Measurements from ENCODE around the gene LAMC3. TPM values are rescaled to one million over a fixed set of nuclear protein-coding genes. Genes with fewer than 3 reads are reported as not detected.

The LAMC3 gene
- total RNA-seq, 1 donor from 2014 or later, result 0.05 TPM

DNA sequence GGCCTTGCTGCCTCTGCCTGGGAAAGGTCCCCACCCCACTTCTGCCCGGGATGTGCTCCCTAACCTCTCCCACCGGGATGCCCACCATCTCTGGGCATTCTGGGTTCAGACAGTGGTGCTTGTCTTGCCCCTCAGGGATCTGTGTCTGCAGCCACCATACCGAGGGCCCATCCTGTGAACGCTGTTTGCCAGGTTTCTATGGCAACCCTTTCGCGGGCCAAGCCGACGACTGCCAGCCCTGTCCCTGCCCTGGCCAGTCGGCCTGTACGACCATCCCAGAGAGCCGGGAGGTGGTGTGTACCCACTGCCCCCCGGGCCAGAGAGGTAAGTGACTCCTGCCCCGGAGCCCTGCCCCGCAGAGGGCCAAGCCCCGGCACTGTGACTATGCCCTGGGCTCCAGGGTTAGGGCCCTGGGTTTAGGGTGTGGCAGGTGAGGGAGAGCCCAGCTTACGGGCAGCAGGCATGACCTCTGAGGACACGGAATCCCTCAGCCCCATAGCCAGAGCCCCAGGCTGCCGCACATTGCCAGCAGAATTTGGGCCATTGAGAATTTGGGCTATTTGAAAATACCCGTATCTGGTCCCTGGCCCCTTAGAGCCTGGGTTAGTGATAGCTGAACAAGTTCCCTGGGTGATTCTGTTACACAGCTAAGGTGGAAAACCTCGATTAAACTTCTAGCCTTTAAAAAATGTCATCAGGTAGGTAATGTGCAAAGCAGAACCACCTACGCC, 52.1 kb downstream of the LAMC3 start:
- Mint-ChIP-seq H3K27ac (no peak overlapping the region), H3K27me3 (ENCODE audit: insufficient read depth) (no peaks in the 10 kb centered on the region), H3K9me3 (no peaks in the 10 kb centered on the region), H3K4me1 (ENCODE audit: low read depth) (no peaks in the 10 kb centered on the region), H3K4me3 (no peak overlapping the region), H3K36me3 (ENCODE audit: low read depth) (no peaks in the 10 kb centered on the region)
- DNase-seq (ENCODE audit: low spot score), result no peak
- intact Hi-C loops (cut with micrococcal nuclease), result no loop called here

- Mint-ChIP-seq H3K36me3 (ENCODE audit: low read depth) (no peaks in the 10 kb centered on the region), H3K9me3 (no peaks in the 10 kb centered on the region), H3K4me1 (ENCODE audit: low read depth) (no peaks in the 10 kb centered on the region), H3K4me3 (no peak overlapping the region), H3K27me3 (ENCODE audit: insufficient read depth) (no peaks in the 10 kb centered on the region), H3K27ac (no peak overlapping the region)
- intact Hi-C loops (cut with micrococcal nuclease), result no loop called here
- no peak for DNase-seq (ENCODE audit: low spot score)
Measured at GRCh38 chr9:131062969-131063368, 54.0 kb downstream of the LAMC3 start.

GRCh38 chr9:131065599-131065998, 56.6 kb downstream of the LAMC3 start:
- no peak overlapping the region for H3K4me3 Mint-ChIP-seq
- no peaks in the 10 kb centered on the region for H3K36me3 Mint-ChIP-seq (ENCODE audit: low read depth)
- no peaks in the 10 kb centered on the region for H3K4me1 Mint-ChIP-seq (ENCODE audit: low read depth)
- H3K27me3 Mint-ChIP-seq (ENCODE audit: insufficient read depth), result no peaks in the 10 kb centered on the region
- H3K27ac Mint-ChIP-seq, result no peak overlapping the region
- DNase-seq (ENCODE audit: low spot score), result no peak
- intact Hi-C loops (cut with micrococcal nuclease), result no loop called here
- H3K9me3 Mint-ChIP-seq, result no peaks in the 10 kb centered on the region

GRCh38 chr9:131067625-131068024, 58.7 kb downstream of the LAMC3 start:
- no peaks in the 10 kb centered on the region for H3K4me1 Mint-ChIP-seq (ENCODE audit: low read depth)
- H3K9me3 Mint-ChIP-seq, result no peaks in the 10 kb centered on the region
- H3K27me3 Mint-ChIP-seq (ENCODE audit: insufficient read depth), result no peaks in the 10 kb centered on the region

GRCh38 chr9:131068076-131068816, 59.3 kb downstream of the LAMC3 start:
- H3K27ac Mint-ChIP-seq, result no peak overlapping the region

More at GRCh38 chr9:131067625-131068024, 58.7 kb downstream of the LAMC3 start:
- Mint-ChIP-seq H3K27ac (no peak overlapping the region), H3K36me3 (ENCODE audit: low read depth) (no peaks in the 10 kb centered on the region), H3K4me3 (no peak overlapping the region)
- DNase-seq (ENCODE audit: low spot score), result no peak
- intact Hi-C loops (cut with micrococcal nuclease), result no loop called here

DNA sequence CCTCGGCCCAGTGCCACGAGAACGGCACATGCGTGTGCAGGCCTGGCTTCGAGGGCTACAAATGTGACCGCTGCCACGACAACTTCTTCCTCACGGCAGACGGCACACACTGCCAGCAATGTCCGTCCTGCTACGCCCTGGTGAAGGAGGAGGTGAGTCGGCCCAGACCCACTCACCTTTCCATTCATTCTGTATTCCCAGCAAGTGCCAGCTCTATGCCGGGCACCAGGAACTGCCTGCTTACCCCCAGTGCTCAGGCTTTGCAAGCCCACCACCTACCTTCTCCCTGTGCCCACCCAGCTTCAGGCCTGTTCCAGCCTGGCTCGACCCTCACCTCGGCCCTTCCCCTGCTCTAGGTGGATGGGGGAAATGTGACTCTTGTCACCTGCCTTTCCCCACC, 60.7 kb downstream of the LAMC3 start:
- intact Hi-C loops (cut with micrococcal nuclease), result no loop called here
- Mint-ChIP-seq H3K9me3 (no peaks in the 10 kb centered on the region), H3K4me1 (ENCODE audit: low read depth) (no peaks in the 10 kb centered on the region), H3K27ac (no peak overlapping the region), H3K4me3 (no peak overlapping the region), H3K27me3 (ENCODE audit: insufficient read depth) (no peaks in the 10 kb centered on the region), H3K36me3 (ENCODE audit: low read depth) (no peaks in the 10 kb centered on the region)
- DNase-seq (ENCODE audit: low spot score), result no peak

More at GRCh38 chr9:131068076-131068816, 59.3 kb downstream of the LAMC3 start:
- Mint-ChIP-seq H3K4me3 (no peak overlapping the region), H3K4me1 (ENCODE audit: low read depth) (no peaks in the 10 kb centered on the region), H3K36me3 (ENCODE audit: low read depth) (no peaks in the 10 kb centered on the region), H3K9me3 (no peaks in the 10 kb centered on the region), H3K27me3 (ENCODE audit: insufficient read depth) (no peaks in the 10 kb centered on the region)
- intact Hi-C loops (cut with micrococcal nuclease), result no loop called here
- DNase-seq (ENCODE audit: low spot score), result no peak

DNA sequence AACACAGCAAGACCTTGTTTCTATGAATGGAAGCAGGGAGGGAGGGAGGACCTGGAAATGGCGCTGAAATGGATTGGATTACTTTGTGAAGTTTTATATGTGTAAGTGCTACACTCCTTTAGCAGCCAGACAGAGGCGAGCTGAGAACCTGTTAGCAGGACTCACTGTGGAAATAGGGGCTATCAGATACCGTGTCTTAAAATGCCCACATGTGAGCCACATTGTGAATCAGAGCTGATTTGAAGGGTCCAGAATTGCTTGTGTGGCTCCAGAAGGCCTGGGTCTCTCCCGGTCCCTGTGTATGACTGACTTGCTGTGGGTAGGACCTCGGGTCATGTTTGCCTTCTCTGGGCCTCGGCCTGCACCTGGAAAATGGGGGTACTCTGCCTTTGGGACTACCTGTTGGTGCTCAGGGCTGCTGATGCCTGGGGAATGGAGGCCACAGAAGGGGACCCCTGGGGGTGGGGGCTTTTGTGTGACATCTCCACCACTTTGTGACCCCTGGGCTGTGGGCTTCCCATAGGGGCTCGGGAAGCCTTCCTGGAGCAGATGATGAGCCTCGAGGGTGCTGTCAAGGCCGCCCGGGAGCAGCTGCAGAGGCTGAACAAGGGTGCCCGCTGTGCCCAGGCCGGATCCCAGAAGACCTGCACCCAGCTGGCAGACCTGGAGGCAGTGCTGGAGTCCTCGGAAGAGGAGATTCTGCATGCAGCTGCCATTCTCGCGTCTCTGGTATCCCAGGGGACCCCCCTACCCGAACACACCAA, 63.3 kb downstream of the LAMC3 start:
- no peak for DNase-seq (ENCODE audit: low spot score)
- Mint-ChIP-seq H3K4me3 (no peak overlapping the region), H3K27me3 (ENCODE audit: insufficient read depth) (no peaks in the 10 kb centered on the region), H3K4me1 (ENCODE audit: low read depth) (no peaks in the 10 kb centered on the region), H3K36me3 (ENCODE audit: low read depth) (no peaks in the 10 kb centered on the region), H3K9me3 (no peaks in the 10 kb centered on the region), H3K27ac (no peak overlapping the region)
- intact Hi-C loops (cut with micrococcal nuclease), result no loop called here

GRCh38 chr9:131072871-131073237, 63.9 kb downstream of the LAMC3 start:
- intact Hi-C loops (cut with micrococcal nuclease), result no loop called here
- Mint-ChIP-seq H3K4me3 (no peak overlapping the region), H3K27me3 (ENCODE audit: insufficient read depth) (no peaks in the 10 kb centered on the region), H3K4me1 (ENCODE audit: low read depth) (no peaks in the 10 kb centered on the region), H3K27ac (no peak overlapping the region), H3K9me3 (no peaks in the 10 kb centered on the region), H3K36me3 (ENCODE audit: low read depth) (no peaks in the 10 kb centered on the region)
- no peak for DNase-seq (ENCODE audit: low spot score)

DNA sequence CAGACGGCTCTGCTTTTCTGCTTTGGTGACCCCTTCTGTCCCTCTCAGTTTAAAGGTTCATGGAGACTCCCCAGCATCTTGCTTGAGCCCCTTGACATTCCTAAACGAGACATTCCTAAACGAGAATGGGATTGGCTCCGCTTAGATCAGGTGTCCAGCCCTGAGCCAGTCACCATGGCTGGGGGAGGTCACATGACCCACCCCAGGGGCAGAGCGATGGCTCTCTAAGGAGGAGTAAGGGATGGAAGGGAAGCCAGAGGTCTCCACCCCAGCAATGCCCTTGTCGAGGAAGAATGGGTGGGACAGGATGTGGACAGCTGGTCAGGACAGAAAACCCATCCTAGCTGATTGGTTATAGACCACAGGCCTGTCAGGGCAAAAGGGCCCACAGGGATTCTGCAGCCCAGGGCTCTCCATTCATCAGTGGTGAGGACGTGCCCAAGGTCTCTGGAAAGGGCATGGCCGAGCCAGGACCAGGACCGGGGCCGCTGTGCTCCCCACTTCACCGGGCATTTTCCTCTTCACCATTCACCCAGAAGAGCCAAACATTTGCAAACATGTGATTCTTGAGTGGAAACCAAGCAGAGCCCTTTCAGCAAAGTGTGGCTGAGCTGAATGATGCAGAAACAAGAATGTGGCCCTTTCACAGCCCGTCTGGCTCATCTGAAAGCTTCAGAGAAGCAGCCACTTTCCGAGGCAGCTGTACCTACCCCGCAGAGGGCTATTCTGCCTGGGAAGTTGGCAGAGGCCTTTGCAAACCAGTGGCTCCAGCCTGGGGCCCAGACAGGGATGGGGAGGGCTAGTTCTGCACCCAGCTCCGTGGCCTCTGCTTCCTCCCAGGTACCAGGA, 67.6 kb downstream of the LAMC3 start:
- no peak for DNase-seq (ENCODE audit: low spot score)
- Mint-ChIP-seq H3K27me3 (ENCODE audit: insufficient read depth) (no peaks in the 10 kb centered on the region), H3K27ac (no peak overlapping the region), H3K4me3 (no peak overlapping the region), H3K9me3 (no peaks in the 10 kb centered on the region), H3K4me1 (ENCODE audit: low read depth) (no peaks in the 10 kb centered on the region), H3K36me3 (ENCODE audit: low read depth) (no peaks in the 10 kb centered on the region)
- intact Hi-C loops (cut with micrococcal nuclease), result no loop called here

DNA sequence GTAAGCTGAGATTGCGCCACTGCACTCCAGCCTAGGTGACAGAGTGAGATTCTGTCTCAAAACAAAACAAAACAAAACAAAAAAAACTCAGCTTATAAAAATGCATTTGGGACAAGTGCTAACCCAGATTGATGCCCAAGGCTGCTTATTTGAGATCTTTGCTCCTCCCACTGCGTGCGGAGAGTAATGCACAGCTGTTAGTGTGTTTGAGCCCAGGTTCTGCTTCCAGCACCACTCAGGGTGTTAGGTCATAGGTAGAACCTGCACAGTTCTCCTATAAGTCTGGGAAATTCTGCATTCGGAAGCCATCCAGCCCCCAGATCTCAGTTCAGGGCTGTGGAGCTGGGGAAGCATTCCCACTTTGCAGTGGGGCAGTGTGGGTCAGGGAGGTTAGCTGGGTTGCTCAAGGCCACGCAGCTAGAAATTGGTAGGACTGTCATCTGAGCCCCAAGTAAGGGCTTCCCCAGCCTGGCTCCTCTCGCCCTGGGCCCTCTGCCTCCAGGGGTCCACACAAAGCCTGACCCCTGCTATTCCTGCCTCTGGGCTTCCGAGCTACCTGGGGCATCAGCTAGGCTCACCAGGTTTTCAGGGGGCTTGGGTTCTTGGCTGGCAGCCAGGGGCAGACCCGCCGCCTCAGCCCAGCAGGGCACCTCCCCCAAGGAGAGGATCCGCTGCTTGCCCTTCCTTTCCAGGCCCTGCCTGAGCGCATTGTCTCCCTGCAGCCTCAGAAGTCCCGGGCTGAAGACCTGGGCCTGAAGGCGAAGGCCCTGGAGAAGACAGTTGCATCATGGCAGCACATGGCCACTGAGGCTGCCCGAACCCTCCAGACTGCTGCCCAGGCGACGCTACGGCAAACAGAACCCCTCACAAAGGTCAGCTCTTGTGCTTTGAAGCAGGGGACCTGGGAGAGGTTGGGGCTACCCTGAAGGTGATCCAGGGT, 69.7 kb downstream of the LAMC3 start:
- Mint-ChIP-seq H3K4me3 (no peak overlapping the region), H3K27me3 (ENCODE audit: insufficient read depth) (peaks cover 1% of the 10 kb centered on the region), H3K9me3 (no peaks in the 10 kb centered on the region), H3K27ac (no peak overlapping the region), H3K36me3 (ENCODE audit: low read depth) (no peaks in the 10 kb centered on the region), H3K4me1 (ENCODE audit: low read depth) (no peaks in the 10 kb centered on the region)
- DNase-seq (ENCODE audit: low spot score), result no peak
- intact Hi-C loops (cut with micrococcal nuclease), result no loop called here

- H3K27me3 Mint-ChIP-seq (ENCODE audit: insufficient read depth), result peaks cover 1% of the 10 kb centered on the region
- H3K36me3 Mint-ChIP-seq (ENCODE audit: low read depth), result no peaks in the 10 kb centered on the region
- no peaks in the 10 kb centered on the region for H3K4me1 Mint-ChIP-seq (ENCODE audit: low read depth)
- H3K27ac Mint-ChIP-seq, result no peak overlapping the region
- intact Hi-C loops (cut with micrococcal nuclease), result no loop called here
- H3K4me3 Mint-ChIP-seq, result no peak overlapping the region
- DNase-seq (ENCODE audit: low spot score), result no peak
- H3K9me3 Mint-ChIP-seq, result no peaks in the 10 kb centered on the region
Measured at GRCh38 chr9:131080589-131080988, 71.6 kb downstream of the LAMC3 start.

- H3K9me3 Mint-ChIP-seq, result no peaks in the 10 kb centered on the region
- peaks cover 1% of the 10 kb centered on the region for H3K27me3 Mint-ChIP-seq (ENCODE audit: insufficient read depth)
- DNase-seq (ENCODE audit: low spot score), result no peak
- no peak overlapping the region for H3K27ac Mint-ChIP-seq
- no peak overlapping the region for H3K4me3 Mint-ChIP-seq
- no peaks in the 10 kb centered on the region for H3K4me1 Mint-ChIP-seq (ENCODE audit: low read depth)
- no peaks in the 10 kb centered on the region for H3K36me3 Mint-ChIP-seq (ENCODE audit: low read depth)
- intact Hi-C loops (cut with micrococcal nuclease), result no loop called here
Measured at GRCh38 chr9:131081868-131082267, 72.9 kb downstream of the LAMC3 start.

Measured in activated T-helper 1 cell treated with anti-CD3 and anti-CD28 coated beads, Interleukin-12 subunit alpha, Interleukin-12 subunit beta, Interleukin-2, Interleukin-4 antibody, amounts not matched to agents 30 ng/mL and 10 ng/mL and 1 ng/mL, durations not matched to agents 14 hours and 24 hours and 36 hours (primary cell).